ENCODE results near the gene KXD1. TPM values are rescaled to one million over a fixed set of nuclear protein-coding genes. Genes with fewer than 3 reads are reported as not detected.
A peak's percentile ranks its signal among the peaks of the same experiment; 100 is the strongest.

KXD1 gene
- total RNA-seq, 4 donors from 2014 or later: 97.1 to 155 (median 106) TPM

DNA sequence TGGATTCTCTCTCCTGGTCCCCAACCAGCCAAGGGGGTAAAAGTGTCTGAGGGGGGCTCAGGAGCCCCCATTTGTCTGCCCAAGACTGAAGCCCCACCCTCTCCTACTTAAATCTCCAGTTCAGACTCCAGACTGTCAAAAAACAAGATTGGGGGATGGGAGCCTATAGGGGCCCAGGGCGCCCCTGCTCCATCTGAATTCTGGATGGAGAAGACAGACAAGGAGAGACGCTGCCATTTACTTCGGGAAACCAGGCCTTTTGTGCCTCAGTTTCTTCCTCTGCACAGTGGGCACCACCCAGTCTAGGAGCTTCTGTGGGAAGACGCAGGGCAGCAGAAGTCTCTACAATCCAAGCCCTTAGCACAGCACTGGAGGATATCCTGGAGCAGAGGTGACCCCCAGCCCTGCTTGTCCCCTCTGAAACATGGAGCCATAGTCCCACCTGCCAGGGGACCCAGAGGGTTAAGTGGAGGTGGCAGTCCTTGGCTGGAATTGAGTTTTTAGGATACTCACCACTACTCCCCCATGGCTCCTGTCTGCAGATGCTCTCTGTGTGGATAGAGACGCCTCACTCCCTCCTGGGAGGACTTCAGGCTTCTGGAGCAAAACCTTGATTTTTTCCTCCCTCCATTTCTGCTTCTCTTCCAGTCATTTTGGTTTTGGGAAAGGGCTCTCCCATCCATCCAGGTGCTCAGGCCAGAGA, 50.6 kb downstream of the KXD1 start:
- in situ Hi-C loops (cut with MboI; ENCODE audit: low sequenced_read_pairs in 4 of 4): no loop called here
- no peak for DNase-seq

DNA sequence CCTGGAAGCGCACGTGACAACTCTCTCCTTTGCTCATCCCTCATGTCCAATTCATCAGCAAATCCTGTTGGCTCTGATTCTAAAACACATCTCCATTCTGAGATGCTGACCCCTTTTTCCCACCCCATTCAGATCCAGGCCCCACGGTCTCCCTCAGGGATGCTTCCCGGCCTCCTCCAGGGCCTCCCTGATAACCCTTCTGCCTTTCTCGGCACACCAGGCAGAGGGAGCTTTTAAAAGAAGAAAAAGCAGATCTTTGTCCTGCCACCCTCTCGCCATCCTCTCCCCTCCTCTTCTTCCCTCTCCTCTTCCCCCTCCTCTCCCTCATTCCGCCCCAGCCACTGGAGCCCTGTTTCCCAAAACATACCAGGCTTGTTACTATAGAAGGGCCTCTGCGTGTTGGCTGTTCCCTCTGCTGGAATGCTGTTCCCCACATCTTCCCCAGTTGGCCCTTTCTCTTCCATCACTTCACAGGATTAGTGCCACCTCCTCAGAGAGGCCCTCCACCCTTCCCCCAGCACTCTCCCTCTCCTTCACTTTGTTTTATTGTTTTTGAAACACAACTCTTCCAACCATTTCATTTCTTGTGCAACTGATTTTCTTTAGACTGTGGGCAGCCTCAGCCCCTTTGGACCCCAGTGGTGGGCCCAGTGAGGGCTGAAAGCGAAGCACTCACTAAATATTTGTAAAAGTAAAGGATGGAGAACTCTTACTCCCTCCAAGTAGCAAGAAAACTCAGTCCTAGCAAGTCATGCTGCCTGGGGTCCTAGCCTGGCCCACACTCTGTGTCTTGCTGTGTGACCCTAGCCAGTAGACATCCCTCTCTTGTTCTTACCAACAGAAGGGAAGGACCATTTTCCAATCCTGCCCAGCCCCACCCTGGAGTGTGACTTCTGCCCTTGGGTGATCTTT, 51.4 kb downstream of the KXD1 start:
- H3K4me3 ChIP-seq: no peak overlapping the region
- no peak overlapping the region for H3K27ac ChIP-seq
- DNase-seq: no peak
- no peak for TF ChIP-seq POLR2A (IDR thresholded peaks at IDR 0.05)
- TF ChIP-seq, protein P1, sequence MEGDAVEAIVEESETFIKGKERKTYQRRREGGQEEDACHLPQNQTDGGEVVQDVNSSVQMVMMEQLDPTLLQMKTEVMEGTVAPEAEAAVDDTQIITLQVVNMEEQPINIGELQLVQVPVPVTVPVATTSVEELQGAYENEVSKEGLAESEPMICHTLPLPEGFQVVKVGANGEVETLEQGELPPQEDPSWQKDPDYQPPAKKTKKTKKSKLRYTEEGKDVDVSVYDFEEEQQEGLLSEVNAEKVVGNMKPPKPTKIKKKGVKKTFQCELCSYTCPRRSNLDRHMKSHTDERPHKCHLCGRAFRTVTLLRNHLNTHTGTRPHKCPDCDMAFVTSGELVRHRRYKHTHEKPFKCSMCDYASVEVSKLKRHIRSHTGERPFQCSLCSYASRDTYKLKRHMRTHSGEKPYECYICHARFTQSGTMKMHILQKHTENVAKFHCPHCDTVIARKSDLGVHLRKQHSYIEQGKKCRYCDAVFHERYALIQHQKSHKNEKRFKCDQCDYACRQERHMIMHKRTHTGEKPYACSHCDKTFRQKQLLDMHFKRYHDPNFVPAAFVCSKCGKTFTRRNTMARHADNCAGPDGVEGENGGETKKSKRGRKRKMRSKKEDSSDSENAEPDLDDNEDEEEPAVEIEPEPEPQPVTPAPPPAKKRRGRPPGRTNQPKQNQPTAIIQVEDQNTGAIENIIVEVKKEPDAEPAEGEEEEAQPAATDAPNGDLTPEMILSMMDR (IDR thresholded peaks at IDR 0.05 in 4 of 5, conservative IDR thresholded peaks at IDR 0.05 in 1 of 5): no peak
- intact Hi-C loops (cut with DNase I; ENCODE audit: low total_unique reads): no loop called here
- H3K4me1 ChIP-seq: peaks cover 5 to 32% of the 10 kb centered on the region in 2 donors
- no peaks in the 10 kb centered on the region for H3K9me3 ChIP-seq
- H3K36me3 ChIP-seq: no peaks in the 10 kb centered on the region
- in situ Hi-C loops (cut with MboI; ENCODE audit: low sequenced_read_pairs in 4 of 4): no loop called here
- no peak for ATAC-seq
- peaks cover 89 to 90% (median 90%) of the 10 kb centered on the region in 3 donors for H3K27me3 ChIP-seq

More for the DNA sequence above, 50.6 kb downstream of the KXD1 start:
- no peaks in the 10 kb centered on the region for H3K9me3 ChIP-seq
- ATAC-seq: no peak
- intact Hi-C loops (cut with DNase I; ENCODE audit: low total_unique reads): no loop called here
- H3K27ac ChIP-seq: no peak overlapping the region
- H3K4me1 ChIP-seq: peaks cover 5 to 37% of the 10 kb centered on the region in 2 donors
- H3K4me3 ChIP-seq: peak overlapping the region in 2 of 4 donors; percentile 28 to 46
- peaks cover 81 to 85% (median 82%) of the 10 kb centered on the region in 3 donors for H3K27me3 ChIP-seq
- TF ChIP-seq POLR2A (IDR thresholded peaks at IDR 0.05): no peak
- TF ChIP-seq, protein P1 (IDR thresholded peaks at IDR 0.05 in 4 of 5, conservative IDR thresholded peaks at IDR 0.05 in 1 of 5): no peak
- no peaks in the 10 kb centered on the region for H3K36me3 ChIP-seq

DNA sequence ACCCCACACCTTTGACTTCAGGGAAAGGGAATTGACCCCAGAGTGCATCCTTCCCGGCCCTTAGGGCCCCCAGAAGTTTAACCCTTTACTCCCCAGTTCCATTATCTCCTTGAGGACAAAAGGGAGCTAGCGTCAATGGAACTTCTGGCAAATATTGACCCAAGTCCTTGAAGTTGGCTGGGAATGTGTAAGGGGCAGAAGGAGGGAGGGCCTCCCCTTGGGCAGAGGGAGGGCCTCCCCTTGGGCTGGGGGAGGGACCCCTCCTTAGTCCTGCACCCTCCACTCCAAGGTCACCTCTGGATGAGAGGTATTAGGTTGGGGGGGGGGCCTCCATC, 52.0 kb downstream of the KXD1 start:
- peaks cover 5 to 30% of the 10 kb centered on the region in 2 donors for H3K4me1 ChIP-seq
- no peak overlapping the region for H3K27ac ChIP-seq
- intact Hi-C loops (cut with DNase I; ENCODE audit: low total_unique reads): no loop called here
- ATAC-seq (no peak), DNase-seq (no peak)
- no peaks in the 10 kb centered on the region for H3K9me3 ChIP-seq
- no peak for TF ChIP-seq POLR2A (IDR thresholded peaks at IDR 0.05)
- TF ChIP-seq, protein P1 (IDR thresholded peaks at IDR 0.05 in 4 of 5, conservative IDR thresholded peaks at IDR 0.05 in 1 of 5): no peak
- no peaks in the 10 kb centered on the region for H3K36me3 ChIP-seq
- no peak overlapping the region for H3K4me3 ChIP-seq
- H3K27me3 ChIP-seq: peaks cover 87 to 93% (median 89%) of the 10 kb centered on the region in 3 donors
- in situ Hi-C loops (cut with MboI; ENCODE audit: low sequenced_read_pairs in 4 of 4): no loop called here

DNA sequence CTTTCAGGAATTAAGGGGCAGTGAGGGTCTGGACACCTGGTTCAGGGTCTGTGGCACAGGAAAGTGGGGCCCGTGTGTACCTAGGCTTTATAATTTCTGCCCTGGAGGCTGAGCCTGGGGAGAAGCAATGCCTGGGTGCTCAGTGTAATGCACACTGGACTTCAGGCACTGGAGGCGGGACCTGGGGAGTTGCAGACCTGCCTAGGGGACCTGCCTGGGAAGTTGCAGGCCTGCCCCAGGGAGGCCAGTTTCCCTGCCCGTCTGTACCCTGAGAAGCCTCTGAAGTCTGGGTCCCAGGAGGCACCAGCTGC, 52.5 kb downstream of the KXD1 start:
- Histone ChIP-seq H3K36me3 (no peaks in the 10 kb centered on the region), H3K27me3 (peaks cover 84 to 89% (median 86%) of the 10 kb centered on the region in 3 donors), H3K27ac (no peak overlapping the region), H3K9me3 (no peaks in the 10 kb centered on the region), H3K4me1 (peaks cover 5 to 30% of the 10 kb centered on the region in 2 donors), H3K4me3 (no peak overlapping the region)
- intact Hi-C loops (cut with DNase I; ENCODE audit: low total_unique reads) (no loop called here), in situ Hi-C loops (cut with MboI; ENCODE audit: low sequenced_read_pairs in 4 of 4) (no loop called here)
- TF ChIP-seq, protein P1 (IDR thresholded peaks at IDR 0.05 in 4 of 5, conservative IDR thresholded peaks at IDR 0.05 in 1 of 5): no peak
- no peak for TF ChIP-seq POLR2A (IDR thresholded peaks at IDR 0.05)
- ATAC-seq: no peak
- no peak for DNase-seq
